ENCODE measurements around the gene S100A10.

DNA sequence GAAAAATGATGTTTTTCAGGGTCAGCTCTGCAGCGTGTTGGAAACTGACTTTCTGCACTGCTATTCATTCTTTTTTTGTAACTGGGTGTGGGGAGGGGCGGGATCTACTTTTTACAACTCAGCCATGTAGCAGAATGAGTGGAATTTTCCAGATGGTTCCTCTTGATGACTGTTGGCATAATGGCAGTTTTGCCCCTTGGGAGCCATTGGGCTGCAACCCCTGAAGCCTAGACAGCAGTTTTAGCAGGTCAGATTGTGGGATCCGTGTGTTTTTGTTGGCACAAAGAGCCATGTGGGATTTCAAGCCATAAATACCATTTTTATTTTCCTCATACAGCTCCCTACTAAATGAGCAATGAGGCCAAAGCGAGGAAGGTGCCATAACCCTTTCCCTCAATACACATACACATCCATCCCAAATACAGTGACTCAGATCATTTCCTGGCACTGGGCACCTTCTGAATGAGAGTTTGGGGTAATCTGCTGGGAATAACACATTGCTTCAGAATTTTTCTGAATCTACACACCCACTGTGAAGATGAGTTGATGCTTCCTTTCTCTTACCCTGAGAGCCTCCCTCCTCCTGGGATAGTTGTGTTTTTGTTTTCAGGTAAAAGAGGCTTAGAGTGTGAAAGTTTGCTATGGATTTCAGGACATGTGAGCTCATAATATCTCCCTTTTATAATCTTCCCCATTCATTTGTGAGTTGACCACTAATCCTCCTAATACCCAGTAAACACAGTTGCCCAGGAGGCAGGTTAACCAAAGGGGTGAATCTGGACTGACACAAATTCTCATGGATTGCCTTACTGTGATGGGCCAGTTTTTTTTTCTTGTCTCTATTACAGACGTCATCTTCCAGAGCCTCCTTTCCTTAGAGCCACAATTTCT, 13.1 kb downstream of the S100A10 start:
- TF ChIP-seq, protein P1, sequence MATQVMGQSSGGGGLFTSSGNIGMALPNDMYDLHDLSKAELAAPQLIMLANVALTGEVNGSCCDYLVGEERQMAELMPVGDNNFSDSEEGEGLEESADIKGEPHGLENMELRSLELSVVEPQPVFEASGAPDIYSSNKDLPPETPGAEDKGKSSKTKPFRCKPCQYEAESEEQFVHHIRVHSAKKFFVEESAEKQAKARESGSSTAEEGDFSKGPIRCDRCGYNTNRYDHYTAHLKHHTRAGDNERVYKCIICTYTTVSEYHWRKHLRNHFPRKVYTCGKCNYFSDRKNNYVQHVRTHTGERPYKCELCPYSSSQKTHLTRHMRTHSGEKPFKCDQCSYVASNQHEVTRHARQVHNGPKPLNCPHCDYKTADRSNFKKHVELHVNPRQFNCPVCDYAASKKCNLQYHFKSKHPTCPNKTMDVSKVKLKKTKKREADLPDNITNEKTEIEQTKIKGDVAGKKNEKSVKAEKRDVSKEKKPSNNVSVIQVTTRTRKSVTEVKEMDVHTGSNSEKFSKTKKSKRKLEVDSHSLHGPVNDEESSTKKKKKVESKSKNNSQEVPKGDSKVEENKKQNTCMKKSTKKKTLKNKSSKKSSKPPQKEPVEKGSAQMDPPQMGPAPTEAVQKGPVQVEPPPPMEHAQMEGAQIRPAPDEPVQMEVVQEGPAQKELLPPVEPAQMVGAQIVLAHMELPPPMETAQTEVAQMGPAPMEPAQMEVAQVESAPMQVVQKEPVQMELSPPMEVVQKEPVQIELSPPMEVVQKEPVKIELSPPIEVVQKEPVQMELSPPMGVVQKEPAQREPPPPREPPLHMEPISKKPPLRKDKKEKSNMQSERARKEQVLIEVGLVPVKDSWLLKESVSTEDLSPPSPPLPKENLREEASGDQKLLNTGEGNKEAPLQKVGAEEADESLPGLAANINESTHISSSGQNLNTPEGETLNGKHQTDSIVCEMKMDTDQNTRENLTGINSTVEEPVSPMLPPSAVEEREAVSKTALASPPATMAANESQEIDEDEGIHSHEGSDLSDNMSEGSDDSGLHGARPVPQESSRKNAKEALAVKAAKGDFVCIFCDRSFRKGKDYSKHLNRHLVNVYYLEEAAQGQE (IDR thresholded peaks at IDR 0.05) = no peak
- TF ChIP-seq, protein P2, sequence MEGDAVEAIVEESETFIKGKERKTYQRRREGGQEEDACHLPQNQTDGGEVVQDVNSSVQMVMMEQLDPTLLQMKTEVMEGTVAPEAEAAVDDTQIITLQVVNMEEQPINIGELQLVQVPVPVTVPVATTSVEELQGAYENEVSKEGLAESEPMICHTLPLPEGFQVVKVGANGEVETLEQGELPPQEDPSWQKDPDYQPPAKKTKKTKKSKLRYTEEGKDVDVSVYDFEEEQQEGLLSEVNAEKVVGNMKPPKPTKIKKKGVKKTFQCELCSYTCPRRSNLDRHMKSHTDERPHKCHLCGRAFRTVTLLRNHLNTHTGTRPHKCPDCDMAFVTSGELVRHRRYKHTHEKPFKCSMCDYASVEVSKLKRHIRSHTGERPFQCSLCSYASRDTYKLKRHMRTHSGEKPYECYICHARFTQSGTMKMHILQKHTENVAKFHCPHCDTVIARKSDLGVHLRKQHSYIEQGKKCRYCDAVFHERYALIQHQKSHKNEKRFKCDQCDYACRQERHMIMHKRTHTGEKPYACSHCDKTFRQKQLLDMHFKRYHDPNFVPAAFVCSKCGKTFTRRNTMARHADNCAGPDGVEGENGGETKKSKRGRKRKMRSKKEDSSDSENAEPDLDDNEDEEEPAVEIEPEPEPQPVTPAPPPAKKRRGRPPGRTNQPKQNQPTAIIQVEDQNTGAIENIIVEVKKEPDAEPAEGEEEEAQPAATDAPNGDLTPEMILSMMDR (IDR thresholded peaks at IDR 0.05; ENCODE audit: low read depth, low read length, missing input control) = no peak
- TF ChIP-seq SP1 (IDR thresholded peaks at IDR 0.05) = no peak
- TF ChIP-seq, protein P3, sequence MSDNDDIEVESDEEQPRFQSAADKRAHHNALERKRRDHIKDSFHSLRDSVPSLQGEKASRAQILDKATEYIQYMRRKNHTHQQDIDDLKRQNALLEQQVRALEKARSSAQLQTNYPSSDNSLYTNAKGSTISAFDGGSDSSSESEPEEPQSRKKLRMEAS (IDR thresholded peaks at IDR 0.05) = no peak
- TF ChIP-seq RAD21 (IDR thresholded peaks at IDR 0.05) = no peak
- TF ChIP-seq, protein P4, sequence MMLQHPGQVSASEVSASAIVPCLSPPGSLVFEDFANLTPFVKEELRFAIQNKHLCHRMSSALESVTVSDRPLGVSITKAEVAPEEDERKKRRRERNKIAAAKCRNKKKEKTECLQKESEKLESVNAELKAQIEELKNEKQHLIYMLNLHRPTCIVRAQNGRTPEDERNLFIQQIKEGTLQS (IDR thresholded peaks at IDR 0.05) = no peak
- no peak for TF ChIP-seq GABPA (IDR thresholded peaks at IDR 0.05 in 1 of 2, conservative IDR thresholded peaks at IDR 0.05 in 1 of 2)
- no peak for TF ChIP-seq EGR1 (IDR thresholded peaks at IDR 0.05; ENCODE audit: low read depth in 2 of 2)
